IMR-90 (cell line): ENCODE results near the gene PHGDH. TPM values are rescaled to one million over a fixed set of nuclear protein-coding genes. Genes with fewer than 3 reads are reported as not detected.

Experiments used
- ATAC-seq: fragments of 200-7000 bp; cut with Tn5 transposase; 2 replicates; pipeline ENCODE4 v1.9.1; 2020; ENCODE audit warnings: low read depth, mild to moderate bottlenecking, moderate library complexity
- BruUV-seq: library from RNA; stranded (reverse); fragments of 400-500 nt; replicated peaks from 2 replicates; lab custom pipeline; 2021; lab: Mats Ljungman, UMichigan
- CTCF ChIA-PET: fragments of 300-600 bp; formaldehyde crosslinking; extraction: SDS; loops from one replicate; lab custom pipeline; 2021; ENCODE audit warnings: antibody characterized with exemption; lab: Yijun Ruan, JAX
- POLR2A ChIA-PET: fragments of 300-600 bp; sonication (Branson Sonifier 250); formaldehyde crosslinking; loops from one replicate; lab custom pipeline; 2022; ENCODE audit warnings: antibody characterized with exemption; ENCODE audit not compliant: unreplicated experiment; lab: Charles Lee
- DNase-seq: peaks from one replicate; pipeline ENCODE4 v3.0.0; 2013
- H2AFZ ChIP-seq: replicated peaks from 2 replicates; pipeline ENCODE3; 2013; ENCODE audit warnings: low read length, mild to moderate bottlenecking; ENCODE audit not compliant: poor library complexity
- H2AK5ac ChIP-seq: 2 replicates; pipeline ENCODE4 v1.6.1; 2013; ENCODE audit warnings: low read depth, low read length, inconsistent platforms
- H2AK9ac ChIP-seq: replicated peaks from 2 replicates; pipeline ENCODE3; 2013; ENCODE audit warnings: mild to moderate bottlenecking, low read depth, low read length, moderate library complexity; ENCODE audit not compliant: poor library complexity
- H2BK120ac ChIP-seq: 2 replicates; pipeline ENCODE4 v1.6.1; 2013; ENCODE audit warnings: low read depth, low read length, inconsistent platforms
- H2BK15ac ChIP-seq: 3 replicates; pipeline ENCODE4 v1.6.1; 2013; ENCODE audit warnings: low read depth, low read length, inconsistent platforms
- H2BK20ac ChIP-seq: 2 replicates; pipeline ENCODE4 v1.6.1; 2013; ENCODE audit warnings: low read depth, mild to moderate bottlenecking, inconsistent platforms, low read length, moderate library complexity
- H2BK5ac ChIP-seq: 2 replicates; pipeline ENCODE4 v1.6.1; 2013; ENCODE audit warnings: mild to moderate bottlenecking, low read depth, low read length, inconsistent platforms; ENCODE audit not compliant: poor library complexity, severe bottlenecking
- H3K14ac ChIP-seq: replicated peaks from 2 replicates; pipeline ENCODE4 v1.6.1; 2013; ENCODE audit warnings: low read depth, low read length, inconsistent platforms
- H3K18ac ChIP-seq: 2 replicates; pipeline ENCODE4 v1.6.1; 2013; ENCODE audit warnings: low read depth, low read length, control low read depth
- H3K23ac ChIP-seq: 2 replicates; pipeline ENCODE4 v1.6.1; 2013; ENCODE audit warnings: low read depth, low read length, inconsistent platforms
- H3K27ac ChIP-seq: 2 replicates; pipeline ENCODE4 v1.5.1; 2013; ENCODE audit warnings: mild to moderate bottlenecking, control low read depth, low read length; ENCODE audit not compliant: insufficient read depth
- H3K27me3 ChIP-seq: 2 replicates; pipeline ENCODE4 v1.6.1; 2013; ENCODE audit warnings: low read length; ENCODE audit not compliant: control insufficient read depth, insufficient read depth
- H3K36me3 ChIP-seq: 2 replicates; pipeline ENCODE4 v1.6.1; 2013; ENCODE audit warnings: low read length, mixed read lengths; ENCODE audit not compliant: control insufficient read depth, insufficient read depth
- H3K4ac ChIP-seq: 2 replicates; pipeline ENCODE4 v1.6.1; 2013; ENCODE audit warnings: low read depth, low read length, inconsistent platforms
- H3K4me1 ChIP-seq: 2 replicates; pipeline ENCODE4 v1.6.1; 2013; ENCODE audit warnings: low read length, mixed read lengths; ENCODE audit not compliant: control insufficient read depth, insufficient read depth
- H3K4me2 ChIP-seq: 2 replicates; pipeline ENCODE4 v1.6.1; 2013; ENCODE audit warnings: low read depth, mild to moderate bottlenecking, control low read depth, low read length, moderate library complexity
- H3K4me3 ChIP-seq: 2 replicates; pipeline ENCODE4 v1.5.1; 2013; ENCODE audit warnings: low read depth, mild to moderate bottlenecking, control low read depth, low read length, moderate library complexity; ENCODE audit not compliant: insufficient read depth
- H3K56ac ChIP-seq: 2 replicates; pipeline ENCODE4 v1.6.1; 2013; ENCODE audit warnings: low read length, inconsistent platforms; ENCODE audit not compliant: insufficient read depth; ENCODE audit errors: extremely low read depth
- H3K79me1 ChIP-seq, 2 experiments: 2 replicates each; pipeline ENCODE4 v1.6.1; 2013; ENCODE audit warnings: low read length in 2 of 2, inconsistent platforms in 1 of 2, low read depth in 1 of 2
- H3K9ac ChIP-seq: 2 replicates; pipeline ENCODE4 v1.6.1; 2013; ENCODE audit warnings: low read depth, low read length, control low read depth
- H3K9me1 ChIP-seq: 2 replicates; pipeline ENCODE4 v1.6.1; 2013; ENCODE audit warnings: low read length, inconsistent platforms; ENCODE audit not compliant: insufficient read depth
- H3K9me3 ChIP-seq: 2 replicates; pipeline ENCODE4 v1.6.1; 2013; ENCODE audit warnings: low read length; ENCODE audit not compliant: control insufficient read depth, insufficient read depth
- H4K20me1 ChIP-seq: 2 replicates; pipeline ENCODE4 v1.6.1; 2013; ENCODE audit warnings: low read length, inconsistent platforms; ENCODE audit not compliant: insufficient read depth
- H4K5ac ChIP-seq: 2 replicates; pipeline ENCODE4 v1.6.1; 2013; ENCODE audit warnings: mild to moderate bottlenecking, low read depth, low read length, control low read depth
- H4K8ac ChIP-seq, 2 experiments: 2 replicates each; pipeline ENCODE4 v1.6.1; 2013; ENCODE audit warnings: low read depth in 2 of 2, low read length in 2 of 2, control low read depth in 1 of 2, inconsistent platforms in 1 of 2
- H4K91ac ChIP-seq: 2 replicates; pipeline ENCODE4 v1.6.1; 2013; ENCODE audit warnings: low read depth, low read length, inconsistent platforms; ENCODE audit not compliant: insufficient read depth
- CEBPB ChIP-seq: IDR thresholded peaks from 2 replicates; pipeline ENCODE4 v1.6.1; 2012; ENCODE audit warnings: low read depth, low read length, improper control_type of control experiment
- FOS ChIP-seq: fragments of 150-350 bp; IDR thresholded peaks from 2 replicates; pipeline ENCODE4 v1.6.1; 2016; ENCODE audit warnings: low read depth, low read length
- MAFK ChIP-seq: IDR thresholded peaks from 2 replicates; pipeline ENCODE4 v1.6.1; 2012; ENCODE audit warnings: low read depth, low read length, improper control_type of control experiment
- MAZ ChIP-seq: IDR thresholded peaks from 2 replicates; pipeline ENCODE4 v1.6.1; 2012; ENCODE audit warnings: low read depth, mild to moderate bottlenecking, low read length, improper control_type of control experiment, moderate library complexity, borderline replicate concordance
- WGBS, 2 experiments: methylation state at CpG; one replicate each; pipeline versions ENCODE4 v1.1.5 to v1.1.7; 2013; ENCODE audit warnings: missing lambda C conversion rate in 2 of 2; ENCODE audit not compliant: insufficient read length in 1 of 2; ENCODE audit errors: extremely low coverage in 2 of 2; 5-methylcytosine and 5-hydroxymethylcytosine counted together
- dilution Hi-C: fragments of 300-500 bp; cut with HindIII; formaldehyde crosslinking; loops from one replicate; pipeline ENCODE4 v1.14.3; 2018; ENCODE audit warnings: low sequenced_read_pairs; ENCODE audit not compliant: unreplicated experiment
- in situ Hi-C: fragments of 300-500 bp; cut with MboI; formaldehyde crosslinking; loops from 3 replicates; pipeline ENCODE4 v1.14.3; 2019; ENCODE audit warnings: low sequenced_read_pairs, inconsistent platforms, mixed read lengths
- intact Hi-C: fragments of 100-400 bp; cut with micrococcal nuclease; formaldehyde crosslinking; loops from 2 replicates; pipeline ENCODE4 v1.10.0; 2022
- polyA plus RNA-seq, 3 experiments: library from polyadenylated mRNA; depleted of rRNA; stranded (reverse); fragments of >200 nt; gene quantifications; 2 replicates each; pipeline ENCODE4 v1.2.3, GENCODE V29; 2012; ENCODE audit warnings: low replicate concordance in 1 of 3
- total RNA-seq: library from RNA; depleted of rRNA; stranded (reverse); fragments of >200 nt; gene quantifications from 2 replicates; pipeline ENCODE4 v1.2.3, GENCODE V29; 2012

The PHGDH gene
- total and polyA plus RNA-seq, 2 of the 4 experiments (the other 2 are of a cell fraction): 87.9 to 331 TPM

GRCh38 chr1:119737040-119737682, 25.4 kb downstream of the PHGDH start:
- Histone ChIP-seq H3K4me1 (0 out of 2 replicates have a peak, but pooled peaks cover 2% of the 10 kb centered on the region), H2BK120ac (no peak overlapping the region), H3K27ac (no peak overlapping the region), H2AK9ac (peak overlapping the region; percentile 60), H4K8ac (no peak overlapping the region), H2AK5ac (no peak overlapping the region), H3K14ac (no peak overlapping the region), H4K5ac (no peak overlapping the region), H2AFZ (no peak overlapping the region), H2BK20ac (no peak overlapping the region), H3K4ac (no peak overlapping the region), H4K91ac (no peak overlapping the region), H3K23ac (no peak overlapping the region), H3K9ac (no peak overlapping the region), H3K18ac (no peak overlapping the region), H3K56ac (no peak overlapping the region), H3K36me3 (peaks cover 78% of the 10 kb centered on the region), H4K20me1 (peaks cover 13% of the 10 kb centered on the region; the same call in 1 of the 2 replicates), H3K79me1 (peaks cover 0 to 11% of the 10 kb centered on the region in 2 experiments; a peak in 3 of 4 replicates), H3K4me3 (no peak overlapping the region), H3K9me1 (peaks cover 6% of the 10 kb centered on the region; the same call in 1 of the 2 replicates), H2BK5ac (no peak overlapping the region), H3K27me3 (no peaks in the 10 kb centered on the region), H2BK15ac (no peak overlapping the region), H3K4me2 (no peak overlapping the region), H3K9me3 (no peaks in the 10 kb centered on the region)
- in situ Hi-C loops: loop anchor here (10.0 kb wide), 1 partner anchor 188 kb away; no protein-coding TSS in a partner anchor
- 58% methylated on average over 2 of the region's 16 CpGs; no CpG with 5 or more reads in 1 of the 2 experiments for WGBS, 2 experiments
- ATAC-seq (no peak), DNase-seq (no peak)
- dilution Hi-C loops: no loop called here
- no peak for TF ChIP-seq MAZ
- TF ChIP-seq MAFK: peak; percentile 84
- TF ChIP-seq CEBPB: no peak
- no peak for TF ChIP-seq FOS
- ChIA-PET CTCF (no interaction called here), POLR2A (no interaction called here)
- no TSS peak for BruUV-seq
- intact Hi-C loops: no loop called here
